ENCODE measurements around the gene CD40.

The CD40 gene

GRCh38 chr20:46135856-46136633 lies 17.9 kb downstream of the CD40 start:
- intact Hi-C loops (cut with DNase I; ENCODE audit: low total_unique reads), result loop anchor here (10.0 kb wide), 2 partner anchors 139 to 549 kb away; partner anchors contain the start of gene TP53RK
- Histone ChIP-seq H3K36me3 (no peaks in the 10 kb centered on the region), H3K27me3 (peaks cover 0 to 84% of the 10 kb centered on the region in 2 donors), H3K4me3 (no peak overlapping the region), H3K27ac (no peak overlapping the region), H3K4me1 (peaks cover 0 to 14% (median 5%) of the 10 kb centered on the region in 4 donors), H3K9me3 (no peaks in the 10 kb centered on the region)
- no peak for TF ChIP-seq CTCF (IDR thresholded peaks at IDR 0.05)
- no peak for DNase-seq

GRCh38 chr20:46137816-46138215 lies 19.7 kb downstream of the CD40 start:
- no peak for TF ChIP-seq CTCF (IDR thresholded peaks at IDR 0.05)
- no peak overlapping the region for H3K27ac ChIP-seq
- H3K4me1 ChIP-seq, result peaks cover 0 to 2% (median 0%) of the 10 kb centered on the region in 4 donors
- H3K36me3 ChIP-seq, result no peaks in the 10 kb centered on the region
- H3K27me3 ChIP-seq, result peaks cover 0 to 89% of the 10 kb centered on the region in 2 donors
- no peaks in the 10 kb centered on the region for H3K9me3 ChIP-seq
- no peak overlapping the region for H3K4me3 ChIP-seq
- intact Hi-C loops (cut with DNase I; ENCODE audit: low total_unique reads), result loop anchor here (10.0 kb wide), 2 partner anchors 137 to 547 kb away; partner anchors contain the start of gene TP53RK
- no peak for DNase-seq

- intact Hi-C loops (cut with DNase I; ENCODE audit: low total_unique reads), result loop anchor here (10.0 kb wide), 2 partner anchors 135 to 545 kb away; partner anchors contain the start of gene TP53RK
- Histone ChIP-seq H3K27me3 (peaks cover 0 to 81% of the 10 kb centered on the region in 2 donors), H3K36me3 (no peaks in the 10 kb centered on the region), H3K9me3 (no peaks in the 10 kb centered on the region), H3K27ac (no peak overlapping the region), H3K4me3 (no peak overlapping the region), H3K4me1 (no peaks in the 10 kb centered on the region)
- DNase-seq, result no peak
- TF ChIP-seq CTCF (IDR thresholded peaks at IDR 0.05), result no peak
Observed at GRCh38 chr20:46139266-46139889, 21.3 kb downstream of the CD40 start.

GRCh38 chr20:46139908-46140482 lies 21.9 kb downstream of the CD40 start:
- Histone ChIP-seq H3K4me1 (no peaks in the 10 kb centered on the region), H3K9me3 (no peaks in the 10 kb centered on the region), H3K27ac (no peak overlapping the region), H3K4me3 (no peak overlapping the region), H3K36me3 (no peaks in the 10 kb centered on the region), H3K27me3 (peaks cover 0 to 80% of the 10 kb centered on the region in 2 donors)
- DNase-seq, result no peak
- intact Hi-C loops (cut with DNase I; ENCODE audit: low total_unique reads), result loop anchor here (10.0 kb wide), 2 partner anchors 135 to 545 kb away; partner anchors contain the start of gene TP53RK
- TF ChIP-seq CTCF (IDR thresholded peaks at IDR 0.05), result no peak

GRCh38 chr20:46142124-46142523 lies 24.0 kb downstream of the CD40 start:
- Histone ChIP-seq H3K4me1 (no peaks in the 10 kb centered on the region), H3K9me3 (no peaks in the 10 kb centered on the region), H3K27me3 (peaks cover 0 to 73% of the 10 kb centered on the region in 2 donors), H3K4me3 (no peak overlapping the region), H3K36me3 (no peaks in the 10 kb centered on the region), H3K27ac (no peak overlapping the region)
- intact Hi-C loops (cut with DNase I; ENCODE audit: low total_unique reads), result no loop called here
- TF ChIP-seq CTCF (IDR thresholded peaks at IDR 0.05), result no peak
- DNase-seq, result no peak
